ENCODE data around the gene PERM1. TPM values are rescaled to one million over a fixed set of nuclear protein-coding genes. Genes with fewer than 3 reads are reported as not detected.
A peak's percentile ranks its signal among the peaks of the same experiment; 100 is the strongest.

PERM1 gene
- total and polyA plus RNA-seq, 2 donors (not counting 1 experiment from before 2014, with no cell fraction given): not detected

DNA sequence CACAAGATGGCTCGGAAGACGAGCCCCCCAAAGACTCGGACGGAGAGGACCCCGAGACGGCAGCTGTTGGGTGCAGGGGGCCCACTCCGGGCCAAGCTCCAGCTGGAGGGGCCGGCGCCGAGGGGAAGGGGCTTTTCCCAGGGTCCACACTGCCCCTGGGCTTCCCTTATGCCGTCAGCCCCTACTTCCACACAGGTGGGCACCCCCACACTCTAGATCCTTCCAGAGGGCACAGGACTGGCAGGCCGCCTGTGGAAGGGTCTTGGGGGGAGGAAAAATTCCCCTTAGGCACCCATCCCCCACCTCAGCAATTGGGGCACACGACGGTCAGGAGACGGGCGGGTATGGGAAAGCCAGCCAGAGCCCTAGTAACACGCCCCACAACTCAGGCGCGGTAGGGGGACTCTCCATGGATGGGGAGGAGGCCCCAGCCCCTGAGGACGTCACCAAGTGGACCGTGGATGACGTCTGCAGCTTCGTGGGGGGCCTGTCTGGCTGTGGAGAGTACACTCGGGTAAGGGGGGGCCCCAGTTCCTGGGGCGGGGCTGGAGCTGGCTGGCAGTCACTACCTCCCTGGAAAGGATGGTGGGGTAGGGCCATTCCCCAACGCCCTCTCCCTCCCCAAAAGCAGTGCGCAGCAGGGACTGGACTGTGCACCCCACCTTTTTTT is 38.9 kb downstream of the PERM1 start:
- H3K27ac ChIP-seq (ENCODE audit: low read length in 2 of 2): no peak overlapping the region
- intact Hi-C loops (cut with micrococcal nuclease): no loop called here
- H3K79me2 ChIP-seq (ENCODE audit: control insufficient read depth, insufficient read depth, low read length): no peaks in the 10 kb centered on the region
- Mint-ChIP-seq H3K4me1 (peaks cover 14% of the 10 kb centered on the region), H3K9me3 (ENCODE audit: insufficient read depth) (no peaks in the 10 kb centered on the region), H3K27ac (no peak overlapping the region), H3K4me3 (peak overlapping the region; percentile 37), H3K27me3 (peaks cover 18% of the 10 kb centered on the region)
- peaks cover 0 to 28% of the 10 kb centered on the region in 2 experiments for H3K36me3 ChIP-seq (replicated peaks in 1 of 2; ENCODE audit: control extremely low read depth in 1 of 2, control insufficient read depth in 1 of 2, extremely low read depth in 1 of 2, insufficient read depth in 2 of 2, low read length in 1 of 2)
- POLR2A ChIA-PET: interaction anchor here (0.6 to 0.7 kb wide), 2 partner anchors 12 to 59 kb away, joined by 3 to 4 read pairs; no protein-coding TSS in a partner anchor
- peaks cover 0 to 5% (median 0%) of the 10 kb centered on the region in 3 donors for H3K9me3 ChIP-seq (ENCODE audit: control extremely low read depth in 1 of 3, control insufficient read depth in 2 of 3, insufficient read depth in 1 of 3, low read length in 2 of 3)
- no peak overlapping the region for H2AFZ ChIP-seq (ENCODE audit: insufficient read depth, low read depth, low read length, poor library complexity, severe bottlenecking)
- peaks cover 30 to 31% of the 10 kb centered on the region in 2 donors for H3K4me1 ChIP-seq (ENCODE audit: control insufficient read depth in 2 of 2, insufficient read depth in 2 of 2, low read length in 2 of 2)
- H3K4me3 ChIP-seq (ENCODE audit: control extremely low read depth in 1 of 5, extremely low read depth in 1 of 5, insufficient read depth in 1 of 5, low read depth in 2 of 5, low read length in 4 of 5): no peak overlapping the region
- DNase-seq (peak; percentile 34), ATAC-seq (ENCODE audit: low read depth) (no peak)
- peak overlapping the region; percentile 62 for H3K9ac ChIP-seq (ENCODE audit: low read length)
- H3K27me3 ChIP-seq (replicated peaks in 1 of 4; ENCODE audit: control extremely low read depth in 1 of 4, control insufficient read depth in 3 of 4, insufficient read depth in 4 of 4, low read length in 3 of 4): peaks cover 0 to 44% (median 20%) of the 10 kb centered on the region in 4 experiments
- peaks cover 17% of the 10 kb centered on the region for H4K20me1 ChIP-seq (ENCODE audit: control insufficient read depth, insufficient read depth, low read length, poor library complexity, severe bottlenecking)
- WGBS (ENCODE audit: insufficient coverage): 23% methylated on average over 16 of the region's 27 CpGs
- CTCF ChIA-PET: interaction anchor here (0.7 to 1.5 kb wide), 3 partner anchors 38 to 1150 kb away, joined by 3 to 6 read pairs (median 4); no protein-coding TSS in a partner anchor
- peak overlapping the region; percentile 90 for H3K4me2 ChIP-seq (replicated peaks; ENCODE audit: low read depth, low read length, poor library complexity, severe bottlenecking)
- no peak for TF ChIP-seq EZH2 (IDR thresholded peaks at IDR 0.05; ENCODE audit: borderline replicate concordance, insufficient read depth, low read depth, low read length, poor library complexity, severe bottlenecking)
- TF ChIP-seq, protein P1, sequence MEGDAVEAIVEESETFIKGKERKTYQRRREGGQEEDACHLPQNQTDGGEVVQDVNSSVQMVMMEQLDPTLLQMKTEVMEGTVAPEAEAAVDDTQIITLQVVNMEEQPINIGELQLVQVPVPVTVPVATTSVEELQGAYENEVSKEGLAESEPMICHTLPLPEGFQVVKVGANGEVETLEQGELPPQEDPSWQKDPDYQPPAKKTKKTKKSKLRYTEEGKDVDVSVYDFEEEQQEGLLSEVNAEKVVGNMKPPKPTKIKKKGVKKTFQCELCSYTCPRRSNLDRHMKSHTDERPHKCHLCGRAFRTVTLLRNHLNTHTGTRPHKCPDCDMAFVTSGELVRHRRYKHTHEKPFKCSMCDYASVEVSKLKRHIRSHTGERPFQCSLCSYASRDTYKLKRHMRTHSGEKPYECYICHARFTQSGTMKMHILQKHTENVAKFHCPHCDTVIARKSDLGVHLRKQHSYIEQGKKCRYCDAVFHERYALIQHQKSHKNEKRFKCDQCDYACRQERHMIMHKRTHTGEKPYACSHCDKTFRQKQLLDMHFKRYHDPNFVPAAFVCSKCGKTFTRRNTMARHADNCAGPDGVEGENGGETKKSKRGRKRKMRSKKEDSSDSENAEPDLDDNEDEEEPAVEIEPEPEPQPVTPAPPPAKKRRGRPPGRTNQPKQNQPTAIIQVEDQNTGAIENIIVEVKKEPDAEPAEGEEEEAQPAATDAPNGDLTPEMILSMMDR (IDR thresholded peaks at IDR 0.05): no peak

DNA sequence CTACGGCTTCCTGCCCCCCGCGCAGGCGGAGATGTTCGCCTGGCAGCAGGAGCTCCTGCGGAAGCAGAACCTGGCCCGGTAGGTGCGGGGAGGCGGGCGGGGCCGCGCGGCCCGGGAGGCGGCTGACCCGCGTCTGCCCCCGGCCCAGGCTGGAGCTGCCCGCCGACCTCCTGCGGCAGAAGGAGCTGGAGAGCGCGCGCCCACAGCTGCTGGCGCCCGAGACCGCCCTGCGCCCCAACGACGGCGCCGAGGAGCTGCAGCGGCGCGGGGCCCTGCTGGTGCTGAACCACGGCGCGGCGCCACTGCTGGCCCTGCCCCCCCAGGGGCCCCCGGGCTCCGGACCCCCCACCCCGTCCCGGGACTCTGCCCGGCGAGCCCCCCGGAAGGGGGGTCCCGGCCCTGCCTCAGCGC is 39.5 kb downstream of the PERM1 start:
- TF ChIP-seq EZH2 (IDR thresholded peaks at IDR 0.05; ENCODE audit: borderline replicate concordance, insufficient read depth, low read depth, low read length, poor library complexity, severe bottlenecking): no peak
- TF ChIP-seq, protein P1 (IDR thresholded peaks at IDR 0.05): no peak

More for the DNA sequence above, 39.5 kb downstream of the PERM1 start:
- H3K9me3 ChIP-seq (ENCODE audit: control extremely low read depth in 1 of 3, control insufficient read depth in 2 of 3, insufficient read depth in 1 of 3, low read length in 2 of 3): peaks cover 0 to 5% (median 0%) of the 10 kb centered on the region in 3 donors
- H3K4me2 ChIP-seq (replicated peaks; ENCODE audit: low read depth, low read length, poor library complexity, severe bottlenecking): peak overlapping the region; percentile 90
- no peaks in the 10 kb centered on the region for H3K9me3 Mint-ChIP-seq (ENCODE audit: insufficient read depth)
- intact Hi-C loops (cut with micrococcal nuclease): no loop called here
- peaks cover 0 to 48% (median 20%) of the 10 kb centered on the region in 4 experiments for H3K27me3 ChIP-seq (replicated peaks in 1 of 4; ENCODE audit: control extremely low read depth in 1 of 4, control insufficient read depth in 3 of 4, insufficient read depth in 4 of 4, low read length in 3 of 4)
- H3K27ac Mint-ChIP-seq: no peak overlapping the region
- ATAC-seq (ENCODE audit: low read depth) (no peak), DNase-seq (peak; percentile 43)
- peak overlapping the region in 2 of 5 experiments; percentile 34 to 56 for H3K4me3 ChIP-seq (ENCODE audit: control extremely low read depth in 1 of 5, extremely low read depth in 1 of 5, insufficient read depth in 1 of 5, low read depth in 2 of 5, low read length in 4 of 5)
- peaks cover 11% of the 10 kb centered on the region for H4K20me1 ChIP-seq (ENCODE audit: control insufficient read depth, insufficient read depth, low read length, poor library complexity, severe bottlenecking)
- WGBS (ENCODE audit: insufficient coverage): under 1% methylated on average over 47 of the region's 48 CpGs
- H3K27ac ChIP-seq (ENCODE audit: low read length in 2 of 2): no peak overlapping the region
- H3K4me3 Mint-ChIP-seq: peak overlapping the region; percentile 37
- H3K27me3 Mint-ChIP-seq: peaks cover 22% of the 10 kb centered on the region
- ChIA-PET POLR2A (interaction anchor here (0.6 kb wide), 1 partner anchor 60 kb away, joined by 3 read pairs; no protein-coding TSS in a partner anchor), CTCF (interaction anchor here (1.0 to 1.5 kb wide), 2 partner anchors 37 to 38 kb away, joined by 3 to 4 read pairs; no protein-coding TSS in a partner anchor)
- peaks cover 14% of the 10 kb centered on the region for H3K4me1 Mint-ChIP-seq
- H3K79me2 ChIP-seq (ENCODE audit: control insufficient read depth, insufficient read depth, low read length): no peaks in the 10 kb centered on the region
- peaks cover 0 to 22% of the 10 kb centered on the region in 2 experiments for H3K36me3 ChIP-seq (replicated peaks in 1 of 2; ENCODE audit: control extremely low read depth in 1 of 2, control insufficient read depth in 1 of 2, extremely low read depth in 1 of 2, insufficient read depth in 2 of 2, low read length in 1 of 2)
- H2AFZ ChIP-seq (ENCODE audit: insufficient read depth, low read depth, low read length, poor library complexity, severe bottlenecking): no peak overlapping the region
- H3K9ac ChIP-seq (ENCODE audit: low read length): peak overlapping the region; percentile 62
- H3K4me1 ChIP-seq (ENCODE audit: control insufficient read depth in 2 of 2, insufficient read depth in 2 of 2, low read length in 2 of 2): peaks cover 30 to 31% of the 10 kb centered on the region in 2 donors
